GM11168 (cell line): ENCODE data around the gene CAMK4.

Experiments
- in situ Hi-C: fragments of 300-500 bp; cut with MboI; formaldehyde crosslinking; loops from one replicate; pipeline ENCODE4 v1.12.0; 2022; ENCODE audit warnings: low sequenced_read_pairs; ENCODE audit not compliant: unreplicated experiment

CAMK4 gene

GRCh38 chr5:111364992-111365391 is 140.8 kb downstream of the CAMK4 start:
- in situ Hi-C loops = no loop called here

- in situ Hi-C loops = no loop called here
These were observed 142.2 kb downstream of the CAMK4 start for GRCh38 chr5:111366388-111366787.

DNA sequence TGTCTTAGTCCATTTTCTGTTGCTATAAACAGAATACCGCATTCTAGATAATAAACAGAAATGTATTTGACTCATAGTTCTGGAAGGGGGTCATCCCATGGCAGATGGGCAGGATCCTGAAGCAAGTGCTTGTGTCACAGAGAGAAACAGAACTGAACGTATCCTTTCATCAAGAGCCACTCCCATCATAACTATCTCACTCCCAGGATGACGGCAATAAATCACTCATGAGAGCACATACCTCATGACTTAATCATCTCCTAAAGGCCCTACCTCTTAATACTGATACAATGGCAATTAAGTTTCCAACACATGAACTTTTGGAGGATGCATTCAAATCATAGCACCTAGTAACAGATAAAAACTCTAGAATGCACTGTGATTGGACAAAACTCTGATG is 142.9 kb downstream of the CAMK4 start:
- in situ Hi-C loops = no loop called here

GRCh38 chr5:111372799-111373198 is 148.6 kb downstream of the CAMK4 start:
- in situ Hi-C loops = no loop called here

DNA sequence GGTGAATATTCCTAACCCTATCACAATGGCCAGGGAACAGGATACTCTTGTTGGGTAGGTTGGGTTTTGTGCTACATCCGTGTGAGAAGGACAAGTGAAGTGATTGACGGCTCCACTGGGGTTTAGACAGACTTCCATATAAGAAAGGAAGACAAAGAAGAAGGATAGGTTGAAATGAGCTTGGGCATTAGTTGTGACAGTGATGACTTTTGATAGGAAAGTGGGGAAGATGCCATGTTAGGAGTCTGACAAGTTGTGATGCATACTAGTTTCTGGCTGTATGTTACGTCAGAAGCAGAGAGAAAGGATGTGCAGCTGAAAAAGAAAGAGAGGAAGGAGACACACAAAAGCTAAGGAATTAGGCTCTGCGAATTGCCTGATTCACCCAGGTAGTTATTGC is 150.2 kb downstream of the CAMK4 start:
- in situ Hi-C loops = no loop called here

GRCh38 chr5:111375645-111376044 is 151.5 kb downstream of the CAMK4 start:
- in situ Hi-C loops = no loop called here

DNA sequence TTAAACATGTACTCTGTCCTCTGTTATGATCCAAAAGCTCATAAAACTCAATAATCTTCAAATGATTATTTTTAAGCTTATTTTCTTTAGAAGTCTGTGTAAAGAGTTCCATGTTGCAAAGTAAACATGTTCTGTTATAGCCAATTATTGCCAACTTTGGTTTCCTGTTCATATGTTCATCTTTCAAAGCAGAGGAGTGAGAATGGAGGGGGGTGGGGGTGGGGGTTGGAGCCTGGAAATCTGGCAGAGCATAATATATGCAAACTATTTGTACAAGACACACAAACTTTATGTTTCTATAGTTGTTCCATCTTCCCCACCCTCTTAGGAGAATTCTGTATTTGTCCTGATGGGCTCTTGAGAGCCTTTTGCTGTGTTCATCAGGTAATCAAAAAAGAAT is 153.1 kb downstream of the CAMK4 start:
- in situ Hi-C loops = no loop called here

DNA sequence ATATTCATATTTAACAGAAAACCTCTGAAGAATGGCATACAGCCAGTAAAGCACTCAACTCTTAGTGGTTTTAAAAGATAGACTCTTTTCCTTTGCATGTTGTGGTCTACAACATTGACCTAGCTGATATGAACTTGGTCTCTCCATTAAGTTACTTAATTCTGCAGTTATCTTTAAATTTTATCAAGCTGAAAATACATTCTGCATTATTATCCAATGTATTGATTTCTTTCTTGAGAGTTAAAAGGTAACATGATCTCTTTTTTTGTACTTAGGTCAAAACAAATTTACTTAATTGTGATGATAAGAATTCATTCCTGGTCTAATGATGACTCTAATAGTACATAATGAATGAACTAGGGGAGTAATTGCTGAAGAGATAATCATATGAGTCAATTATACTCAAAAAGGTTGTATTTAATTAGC is 155.2 kb downstream of the CAMK4 start:
- in situ Hi-C loops = no loop called here

DNA sequence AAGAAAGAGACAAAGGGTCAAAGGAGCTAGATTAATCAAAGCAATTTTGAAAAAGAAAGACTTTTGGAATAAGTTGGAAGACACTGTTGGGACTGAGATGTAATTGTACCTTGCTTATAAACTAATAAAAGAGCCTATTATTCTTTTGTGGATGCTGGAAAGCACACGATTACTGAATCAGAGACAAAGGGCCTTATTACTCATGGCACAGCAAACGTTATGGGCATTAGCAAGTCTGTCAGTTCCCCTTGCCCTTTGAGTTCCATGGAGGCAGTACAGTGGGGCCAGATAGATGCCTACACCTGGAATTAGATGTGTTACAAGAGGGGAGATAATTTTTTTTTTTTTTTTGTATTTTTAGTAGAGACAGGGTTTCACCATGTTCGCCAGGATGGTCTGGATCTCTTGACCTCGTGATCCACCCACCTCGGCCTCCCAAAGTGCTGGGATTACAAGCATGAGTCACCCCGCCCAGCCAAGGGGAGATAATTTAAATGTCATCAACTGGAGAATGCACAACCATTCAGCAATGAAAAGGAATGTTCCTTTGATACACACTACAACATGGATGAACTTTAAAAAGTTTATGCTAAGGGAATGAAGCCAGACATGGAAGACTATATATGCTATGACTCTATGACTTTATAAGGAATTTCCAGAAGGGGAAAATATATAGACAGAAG is 159.2 kb downstream of the CAMK4 start:
- in situ Hi-C loops = no loop called here

DNA sequence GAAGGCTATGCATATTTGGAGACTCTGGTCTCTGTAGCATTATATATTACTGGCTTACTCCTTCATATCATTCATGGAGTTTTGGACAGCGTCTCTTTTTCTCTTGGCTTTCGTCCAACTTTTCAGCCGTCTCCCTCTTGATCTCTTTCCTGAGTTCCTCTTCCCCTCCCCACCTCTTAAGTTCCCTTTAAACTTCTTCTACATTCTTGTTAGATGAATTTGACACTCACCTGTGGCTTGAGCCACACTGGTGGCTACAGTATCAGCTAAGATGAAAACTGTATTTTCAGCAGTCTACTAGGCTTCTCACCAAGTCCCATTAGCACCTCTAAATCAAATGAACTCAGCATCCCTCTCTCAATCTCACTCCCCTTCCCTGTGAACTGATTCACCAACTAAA is 160.0 kb downstream of the CAMK4 start:
- in situ Hi-C loops = no loop called here

DNA sequence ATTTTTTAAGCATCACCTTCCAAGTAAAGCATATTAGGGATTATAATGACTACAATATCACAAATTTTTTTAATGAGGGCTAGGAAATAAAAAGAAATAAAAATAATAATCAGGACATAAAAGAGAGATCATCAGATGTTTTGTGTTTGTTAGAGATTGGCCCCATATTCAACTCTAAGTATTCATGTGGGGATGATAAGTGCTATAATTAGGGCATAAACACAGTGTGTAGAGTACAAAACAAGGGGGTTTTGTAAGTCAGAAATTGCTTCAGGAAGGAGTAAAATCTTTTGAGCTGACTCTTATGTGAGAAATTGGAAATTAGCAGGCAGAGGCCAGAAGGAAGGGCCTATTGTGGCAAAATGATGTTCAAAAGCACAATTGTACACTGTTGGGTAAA is 160.9 kb downstream of the CAMK4 start:
- in situ Hi-C loops = no loop called here

- in situ Hi-C loops = no loop called here
These were observed 162.0 kb downstream of the CAMK4 start for GRCh38 chr5:111385970-111386831.

GRCh38 chr5:111386832-111387162 is 162.6 kb downstream of the CAMK4 start:
- in situ Hi-C loops = no loop called here

DNA sequence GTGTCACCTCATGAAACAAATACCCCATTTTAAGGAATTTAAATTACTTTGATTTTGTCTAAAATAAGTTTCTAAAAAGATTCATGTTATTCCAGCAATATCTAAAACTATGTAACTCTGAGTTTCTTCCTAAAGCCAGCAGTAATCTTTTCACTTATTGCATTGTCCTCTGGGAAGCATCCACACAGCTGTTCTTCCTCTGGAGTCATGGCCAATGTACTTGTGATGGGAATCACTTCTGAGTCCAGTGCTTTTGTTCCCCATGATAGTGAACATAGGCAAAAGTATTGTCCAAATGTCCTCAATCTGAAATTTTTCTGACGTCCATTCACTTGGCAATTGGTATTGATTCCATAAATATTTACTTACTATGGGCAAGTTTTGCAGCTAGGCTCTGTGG is 163.2 kb downstream of the CAMK4 start:
- in situ Hi-C loops = no loop called here

DNA sequence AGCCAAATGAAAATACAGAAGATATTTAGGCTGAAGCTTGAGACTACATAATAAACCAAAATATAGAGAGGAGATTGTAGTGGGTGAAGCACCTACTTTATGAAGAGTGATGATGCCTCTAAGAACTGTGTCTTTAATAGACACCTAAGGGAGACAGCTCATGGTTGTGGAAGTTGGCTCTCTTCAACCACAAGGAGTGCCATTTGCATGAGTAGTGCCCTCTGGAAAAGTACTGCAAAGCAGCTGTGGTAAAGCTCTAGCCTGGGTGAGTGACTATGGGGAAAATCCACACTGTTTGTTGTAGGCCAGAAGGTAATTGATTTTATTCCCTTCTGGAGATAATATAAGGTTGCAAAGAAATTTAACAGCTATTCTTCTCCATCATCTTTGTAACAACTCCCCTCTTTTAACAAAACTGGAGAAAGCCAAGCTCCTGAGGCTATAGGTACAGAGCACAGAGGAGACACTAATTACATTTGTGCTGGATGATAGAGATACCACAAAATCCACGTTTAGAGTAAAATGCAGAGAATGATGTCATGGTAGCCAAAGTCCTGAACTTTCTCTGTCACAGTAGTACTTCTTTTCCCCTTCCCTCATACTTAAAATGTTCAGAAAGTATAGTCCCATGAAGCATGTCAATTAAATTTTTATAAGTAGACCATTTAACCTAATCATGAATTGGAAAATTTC is 165.4 kb downstream of the CAMK4 start:
- in situ Hi-C loops = no loop called here

DNA sequence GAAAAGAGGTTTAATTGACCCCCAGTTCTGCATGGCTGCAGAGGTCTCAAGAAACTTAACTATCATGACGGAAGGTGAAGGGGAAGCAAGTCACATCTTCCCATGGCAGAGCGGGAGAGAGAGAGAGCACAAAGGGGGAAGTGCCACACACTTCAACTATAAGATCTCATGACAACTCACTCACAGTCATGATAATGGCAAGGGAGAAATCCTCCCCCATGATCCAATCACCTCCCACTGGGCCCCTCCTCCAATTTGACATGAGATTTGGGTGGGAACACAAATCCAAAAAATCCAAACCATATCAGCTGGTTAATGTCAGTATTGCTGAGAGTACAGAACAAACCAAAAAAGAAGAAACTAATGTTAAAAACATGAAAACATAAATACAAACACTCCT is 168.0 kb downstream of the CAMK4 start:
- in situ Hi-C loops = no loop called here

DNA sequence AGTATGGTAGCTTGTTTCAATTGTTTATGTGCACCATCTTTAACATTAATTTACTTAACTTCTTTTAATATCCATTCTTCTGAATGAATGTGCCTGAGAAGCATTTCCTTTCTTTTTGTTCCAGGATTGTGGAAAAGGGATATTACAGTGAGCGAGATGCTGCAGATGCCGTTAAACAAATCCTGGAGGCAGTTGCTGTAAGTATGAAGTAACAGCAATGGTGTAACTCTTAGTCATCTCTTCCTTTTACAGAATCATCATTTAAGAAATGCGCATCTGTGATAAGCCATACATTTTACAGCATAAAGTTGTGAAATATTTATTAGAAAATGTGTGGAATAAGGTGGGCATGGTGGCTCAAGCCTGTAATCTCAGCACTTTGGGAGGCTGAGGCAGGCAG is 170.4 kb downstream of the CAMK4 start:
- in situ Hi-C loops = no loop called here

DNA sequence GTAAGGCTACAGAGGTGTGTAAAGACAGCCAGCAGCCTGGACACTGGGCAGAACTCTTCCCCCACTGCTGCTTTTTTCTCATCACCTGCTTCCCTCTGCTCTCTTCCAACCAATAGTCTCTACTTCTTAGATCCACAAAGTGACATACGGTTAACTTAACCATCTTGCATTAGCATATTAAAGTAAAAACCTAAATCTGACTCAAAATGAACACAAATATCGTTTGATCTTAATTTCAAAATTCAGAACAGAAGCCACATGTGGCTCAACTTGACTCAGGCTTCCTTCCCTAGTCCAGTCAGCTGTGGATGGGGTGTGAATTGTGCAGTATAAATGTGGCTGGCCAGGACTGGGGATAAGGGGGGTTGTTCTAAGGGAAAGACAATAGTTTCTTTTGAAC is 173.8 kb downstream of the CAMK4 start:
- in situ Hi-C loops = no loop called here

DNA sequence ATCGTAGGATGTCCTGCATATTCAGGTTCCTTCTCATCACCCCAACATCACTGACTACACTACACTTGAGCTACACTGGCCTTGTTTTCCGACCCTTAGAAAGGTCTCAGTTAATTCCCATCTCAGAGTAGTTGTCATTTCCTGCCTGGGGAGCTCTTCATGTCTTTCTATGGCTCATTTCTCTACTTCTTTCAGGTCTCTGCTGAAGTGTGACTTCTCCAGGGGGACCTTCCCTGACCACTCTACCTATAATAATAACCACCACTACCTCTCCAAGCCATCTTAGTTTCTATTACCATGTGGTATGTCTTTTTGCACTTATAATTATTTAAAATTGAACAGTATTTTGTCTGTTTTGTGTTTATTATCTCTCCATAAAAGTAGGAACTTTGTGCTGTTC is 174.9 kb downstream of the CAMK4 start:
- in situ Hi-C loops = no loop called here

DNA sequence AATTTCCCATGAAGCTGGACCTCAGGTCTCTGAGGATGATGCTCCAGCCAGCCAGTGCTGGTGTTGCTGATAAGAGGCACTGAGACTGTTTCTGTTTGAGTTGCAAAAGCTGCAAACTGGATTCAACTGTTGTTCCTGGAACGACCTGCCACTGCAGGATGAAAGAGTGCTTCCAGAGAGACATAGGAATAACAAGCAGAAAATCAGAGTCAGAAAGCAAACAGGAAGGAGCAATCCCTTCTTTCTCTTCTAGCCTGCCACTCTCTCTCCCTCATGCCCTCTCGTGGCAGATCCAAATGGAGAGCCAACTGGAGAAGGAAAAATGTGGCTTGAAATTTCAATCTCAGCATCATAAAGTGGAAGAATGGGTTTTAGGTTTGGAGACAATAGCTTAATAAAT is 177.7 kb downstream of the CAMK4 start:
- in situ Hi-C loops = no loop called here

DNA sequence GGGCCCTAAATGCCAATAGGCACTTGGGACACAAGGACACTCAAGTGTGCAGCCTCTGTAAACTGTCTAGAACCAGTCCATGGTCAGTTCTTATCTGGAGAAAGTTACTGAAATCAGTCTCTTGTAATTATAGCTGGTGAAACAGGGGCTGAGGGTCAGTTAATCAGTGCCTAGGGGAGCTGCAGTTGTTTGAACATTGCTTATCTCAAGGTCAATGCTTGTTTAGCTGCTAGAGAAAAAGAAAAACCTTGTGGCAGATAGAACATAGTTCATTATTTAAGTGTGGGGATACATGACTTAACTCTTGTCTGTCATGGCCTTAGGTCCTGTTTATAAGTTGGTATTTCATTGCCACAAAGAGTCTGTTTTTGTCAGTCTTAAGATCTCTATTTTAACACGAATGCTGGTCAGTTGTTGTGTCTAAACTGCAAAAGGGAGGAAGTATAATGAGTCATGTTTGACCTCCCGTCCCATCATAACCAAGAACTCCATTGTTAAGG is 180.1 kb downstream of the CAMK4 start:
- in situ Hi-C loops = no loop called here
